WTC11 (cell line): ENCODE data around the gene POLG. TPM values are rescaled to one million over a fixed set of nuclear protein-coding genes. Genes with fewer than 3 reads are reported as not detected.

Source experiments
- ATAC-seq: fragments of 200-7000 bp; cut with Tn5 transposase; 2 replicates; pipeline ENCODE4 v1.10.0; 2021; ENCODE audit warnings: mild to moderate bottlenecking, moderate library complexity
- CTCF ChIA-PET: fragments of 300-600 bp; sonication (Branson Sonifier 250); formaldehyde crosslinking; loops from one replicate; lab custom pipeline; 2021; ENCODE audit warnings: antibody characterized with exemption; lab: Charles Lee
- POLR2A ChIA-PET: fragments of 350-600 bp; sonication (Branson Sonifier 250); formaldehyde crosslinking; loops from one replicate; lab custom pipeline; 2021; ENCODE audit warnings: antibody characterized with exemption; lab: Charles Lee
- DNase-seq: peaks from one replicate; pipeline ENCODE4 v3.0.0; 2021; ENCODE audit warnings: low spot score
- H3K27ac Mint-ChIP-seq: 2 replicates; pipeline ENCODE4 v1.8.0; 2021; ENCODE audit warnings: mixed read lengths
- H3K27me3 Mint-ChIP-seq: 2 replicates; pipeline ENCODE4 v1.8.0; 2021; ENCODE audit warnings: low read depth, mild to moderate bottlenecking, moderate library complexity, mixed read lengths
- H3K36me3 Mint-ChIP-seq: 2 replicates; pipeline ENCODE4 v1.8.0; 2021; ENCODE audit warnings: mixed read lengths
- H3K4me1 Mint-ChIP-seq: 2 replicates; pipeline ENCODE4 v1.8.0; 2022; ENCODE audit warnings: mixed read lengths
- H3K4me3 Mint-ChIP-seq: 2 replicates; pipeline ENCODE4 v1.8.0; 2021; ENCODE audit warnings: mild to moderate bottlenecking, moderate library complexity, mixed read lengths
- H3K9me3 Mint-ChIP-seq: 2 replicates; pipeline ENCODE4 v1.8.0; 2021; ENCODE audit warnings: mixed read lengths
- CTCF ChIP-seq: fragments of 200-600 bp; IDR thresholded peaks from 2 replicates; pipeline ENCODE4 v1.8.0; 2022; ENCODE audit warnings: antibody characterized with exemption
- GABPB1 ChIP-seq: sonication (generic); formaldehyde crosslinking; IDR thresholded peaks from 2 replicates; pipeline ENCODE4 v1.8.1; 2023; ENCODE audit warnings: mild to moderate bottlenecking, missing genetic modification reagents
- NFATC4 ChIP-seq: fragments of 250-450 bp; sonication (Bioruptor Pico); IDR thresholded peaks from 2 replicates; pipeline ENCODE4 v1.9.0; 2021; ENCODE audit warnings: mild to moderate bottlenecking
- NR3C1 ChIP-seq: sonication (generic); formaldehyde crosslinking; conservative IDR thresholded peaks from 2 replicates; pipeline ENCODE4 v1.8.1; 2023; ENCODE audit warnings: low read depth, mild to moderate bottlenecking, missing genetic modification reagents
- OVOL2 ChIP-seq: fragments of 250-450 bp; sonication (Bioruptor Pico); IDR thresholded peaks from 2 replicates; pipeline ENCODE4 v1.9.0; 2021; ENCODE audit warnings: mild to moderate bottlenecking, borderline replicate concordance
- RORB ChIP-seq: fragments of 250-450 bp; sonication (Bioruptor Pico); IDR thresholded peaks from 2 replicates; pipeline ENCODE4 v1.9.0; 2021; ENCODE audit warnings: mild to moderate bottlenecking
- TEAD1 ChIP-seq: sonication (generic); formaldehyde crosslinking; IDR thresholded peaks from 2 replicates; pipeline ENCODE4 v1.8.0; 2022; ENCODE audit warnings: mild to moderate bottlenecking, missing genetic modification reagents
- TEAD4 ChIP-seq: sonication (generic); formaldehyde crosslinking; IDR thresholded peaks from 2 replicates; pipeline ENCODE4 v1.8.0; 2022; ENCODE audit warnings: mild to moderate bottlenecking, missing genetic modification reagents
- ZNF138 ChIP-seq: sonication (generic); formaldehyde crosslinking; conservative IDR thresholded peaks from 2 replicates; pipeline ENCODE4 v1.8.1; 2022; ENCODE audit warnings: mild to moderate bottlenecking, moderate library complexity, missing genetic modification reagents
- ZNF396 ChIP-seq: fragments of 250-450 bp; sonication (Bioruptor Pico); IDR thresholded peaks from 2 replicates; pipeline ENCODE4 v1.8.0; 2021; ENCODE audit warnings: mild to moderate bottlenecking, moderate library complexity, borderline replicate concordance
- total RNA-seq: library from RNA; stranded (reverse); gene quantifications from 3 replicates; pipeline ENCODE4 v1.2.3, GENCODE V29; 2021
- TF ChIP-seq, protein P1 (sequence below): sonication (generic); formaldehyde crosslinking; IDR thresholded peaks from 2 replicates; pipeline ENCODE4 v1.8.0; 2022; ENCODE audit warnings: mild to moderate bottlenecking, missing genetic modification reagents
- TF ChIP-seq, protein P2 (sequence below): fragments of 250-450 bp; sonication (Bioruptor Pico); IDR thresholded peaks from 2 replicates; pipeline ENCODE4 v2.1.2; 2022; ENCODE audit warnings: mild to moderate bottlenecking, moderate library complexity
- TF ChIP-seq, protein P3 (sequence below): sonication (generic); formaldehyde crosslinking; IDR thresholded peaks from 2 replicates; pipeline ENCODE4 v1.8.0; 2023; ENCODE audit warnings: mild to moderate bottlenecking, missing genetic modification reagents
- TF ChIP-seq, protein P4 (sequence below): fragments of 250-450 bp; sonication (Bioruptor Pico); conservative IDR thresholded peaks from 2 replicates; pipeline ENCODE4 v1.9.0; 2021; ENCODE audit warnings: mild to moderate bottlenecking
- TF ChIP-seq, protein P5 (sequence below): sonication (generic); formaldehyde crosslinking; IDR thresholded peaks from 2 replicates; pipeline ENCODE4 v1.8.0; 2022; ENCODE audit warnings: mild to moderate bottlenecking, missing genetic modification reagents
- TF ChIP-seq, protein P6 (sequence below): sonication (generic); formaldehyde crosslinking; IDR thresholded peaks from 2 replicates; pipeline ENCODE4 v1.8.1; 2023; ENCODE audit warnings: mild to moderate bottlenecking, missing genetic modification reagents, moderate library complexity
- TF ChIP-seq, protein P7 (sequence below): sonication (generic); formaldehyde crosslinking; IDR thresholded peaks from 2 replicates; pipeline ENCODE4 v1.8.0; 2022; ENCODE audit warnings: missing genetic modification reagents

The POLG gene
- total RNA-seq, 1 experiment from 2014 or later = 76.2 TPM

GRCh38 chr15:89315375-89315929 lies 19.2 kb downstream of the POLG start (continued):
- TF ChIP-seq, protein P1, sequence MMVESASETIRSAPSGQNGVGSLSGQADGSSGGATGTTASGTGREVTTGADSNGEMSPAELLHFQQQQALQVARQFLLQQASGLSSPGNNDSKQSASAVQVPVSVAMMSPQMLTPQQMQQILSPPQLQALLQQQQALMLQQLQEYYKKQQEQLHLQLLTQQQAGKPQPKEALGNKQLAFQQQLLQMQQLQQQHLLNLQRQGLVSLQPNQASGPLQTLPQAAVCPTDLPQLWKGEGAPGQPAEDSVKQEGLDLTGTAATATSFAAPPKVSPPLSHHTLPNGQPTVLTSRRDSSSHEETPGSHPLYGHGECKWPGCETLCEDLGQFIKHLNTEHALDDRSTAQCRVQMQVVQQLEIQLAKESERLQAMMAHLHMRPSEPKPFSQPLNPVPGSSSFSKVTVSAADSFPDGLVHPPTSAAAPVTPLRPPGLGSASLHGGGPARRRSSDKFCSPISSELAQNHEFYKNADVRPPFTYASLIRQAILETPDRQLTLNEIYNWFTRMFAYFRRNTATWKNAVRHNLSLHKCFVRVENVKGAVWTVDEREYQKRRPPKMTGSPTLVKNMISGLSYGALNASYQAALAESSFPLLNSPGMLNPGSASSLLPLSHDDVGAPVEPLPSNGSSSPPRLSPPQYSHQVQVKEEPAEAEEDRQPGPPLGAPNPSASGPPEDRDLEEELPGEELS (CRISPR knock-in tag) = no peak
- no peak for TF ChIP-seq OVOL2

GRCh38 chr15:89309993-89310392 lies 24.6 kb downstream of the POLG start:
- Mint-ChIP-seq H3K27ac (no peak overlapping the region), H3K4me1 (no peaks in the 10 kb centered on the region), H3K36me3 (peaks cover 70% of the 10 kb centered on the region), H3K9me3 (no peaks in the 10 kb centered on the region), H3K4me3 (no peak overlapping the region), H3K27me3 (no peaks in the 10 kb centered on the region; the same call in 1 of the 2 replicates)
- ATAC-seq (no peak), DNase-seq (no peak)
- TF ChIP-seq, protein P2, sequence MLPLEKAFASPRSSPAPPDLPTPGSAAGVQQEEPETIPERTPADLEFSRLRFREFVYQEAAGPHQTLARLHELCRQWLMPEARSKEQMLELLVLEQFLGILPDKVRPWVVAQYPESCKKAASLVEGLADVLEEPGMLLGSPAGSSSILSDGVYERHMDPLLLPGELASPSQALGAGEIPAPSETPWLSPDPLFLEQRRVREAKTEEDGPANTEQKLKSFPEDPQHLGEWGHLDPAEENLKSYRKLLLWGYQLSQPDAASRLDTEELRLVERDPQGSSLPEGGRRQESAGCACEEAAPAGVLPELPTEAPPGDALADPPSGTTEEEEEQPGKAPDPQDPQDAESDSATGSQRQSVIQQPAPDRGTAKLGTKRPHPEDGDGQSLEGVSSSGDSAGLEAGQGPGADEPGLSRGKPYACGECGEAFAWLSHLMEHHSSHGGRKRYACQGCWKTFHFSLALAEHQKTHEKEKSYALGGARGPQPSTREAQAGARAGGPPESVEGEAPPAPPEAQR = no peak
- TF ChIP-seq ZNF396 (CRISPR knock-in tag) (no peak), CTCF (no peak), NFATC4 (no peak), RORB (CRISPR knock-in tag) (no peak)
- TF ChIP-seq, protein P3, sequence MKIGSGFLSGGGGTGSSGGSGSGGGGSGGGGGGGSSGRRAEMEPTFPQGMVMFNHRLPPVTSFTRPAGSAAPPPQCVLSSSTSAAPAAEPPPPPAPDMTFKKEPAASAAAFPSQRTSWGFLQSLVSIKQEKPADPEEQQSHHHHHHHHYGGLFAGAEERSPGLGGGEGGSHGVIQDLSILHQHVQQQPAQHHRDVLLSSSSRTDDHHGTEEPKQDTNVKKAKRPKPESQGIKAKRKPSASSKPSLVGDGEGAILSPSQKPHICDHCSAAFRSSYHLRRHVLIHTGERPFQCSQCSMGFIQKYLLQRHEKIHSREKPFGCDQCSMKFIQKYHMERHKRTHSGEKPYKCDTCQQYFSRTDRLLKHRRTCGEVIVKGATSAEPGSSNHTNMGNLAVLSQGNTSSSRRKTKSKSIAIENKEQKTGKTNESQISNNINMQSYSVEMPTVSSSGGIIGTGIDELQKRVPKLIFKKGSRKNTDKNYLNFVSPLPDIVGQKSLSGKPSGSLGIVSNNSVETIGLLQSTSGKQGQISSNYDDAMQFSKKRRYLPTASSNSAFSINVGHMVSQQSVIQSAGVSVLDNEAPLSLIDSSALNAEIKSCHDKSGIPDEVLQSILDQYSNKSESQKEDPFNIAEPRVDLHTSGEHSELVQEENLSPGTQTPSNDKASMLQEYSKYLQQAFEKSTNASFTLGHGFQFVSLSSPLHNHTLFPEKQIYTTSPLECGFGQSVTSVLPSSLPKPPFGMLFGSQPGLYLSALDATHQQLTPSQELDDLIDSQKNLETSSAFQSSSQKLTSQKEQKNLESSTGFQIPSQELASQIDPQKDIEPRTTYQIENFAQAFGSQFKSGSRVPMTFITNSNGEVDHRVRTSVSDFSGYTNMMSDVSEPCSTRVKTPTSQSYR (CRISPR knock-in tag) = no peak
- POLR2A ChIA-PET = no interaction called here
- CTCF ChIA-PET = interaction anchor here (2.5 kb wide), 1 partner anchor 103 kb away, joined by 5 read pairs; no protein-coding TSS in a partner anchor

DNA sequence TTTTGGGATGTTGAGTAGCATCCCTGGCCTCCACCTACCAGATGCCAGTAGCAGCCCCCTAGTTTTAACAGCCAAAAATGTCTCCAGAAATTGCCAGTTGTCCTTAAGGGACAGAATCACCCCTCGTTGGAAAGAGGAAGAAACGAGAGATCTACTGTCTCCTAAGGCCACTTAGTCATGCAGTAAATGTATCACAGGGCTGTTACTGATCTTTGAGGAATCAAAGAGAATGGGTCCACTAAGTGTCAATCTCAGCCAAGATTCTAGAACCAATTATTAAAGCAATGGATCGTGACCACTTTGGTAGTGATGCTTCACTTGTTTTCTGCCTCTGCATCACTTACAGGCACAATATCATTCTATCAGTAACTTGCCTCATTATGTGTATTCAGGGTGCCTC lies 26.4 kb downstream of the POLG start:
- no peak overlapping the region for H3K4me3 Mint-ChIP-seq
- no peaks in the 10 kb centered on the region for H3K4me1 Mint-ChIP-seq
- ChIA-PET POLR2A (no interaction called here), CTCF (no interaction called here)
- peaks cover 71% of the 10 kb centered on the region for H3K36me3 Mint-ChIP-seq
- ATAC-seq (no peak), DNase-seq (no peak)
- no peak overlapping the region for H3K27ac Mint-ChIP-seq
- H3K9me3 Mint-ChIP-seq = no peaks in the 10 kb centered on the region
- H3K27me3 Mint-ChIP-seq = no peaks in the 10 kb centered on the region; the same call in 1 of the 2 replicates
- no peak for TF ChIP-seq OVOL2
- no peak for TF ChIP-seq TEAD1 (CRISPR knock-in tag)
- TF ChIP-seq TEAD4 (CRISPR knock-in tag) = no peak
- TF ChIP-seq, protein P4, sequence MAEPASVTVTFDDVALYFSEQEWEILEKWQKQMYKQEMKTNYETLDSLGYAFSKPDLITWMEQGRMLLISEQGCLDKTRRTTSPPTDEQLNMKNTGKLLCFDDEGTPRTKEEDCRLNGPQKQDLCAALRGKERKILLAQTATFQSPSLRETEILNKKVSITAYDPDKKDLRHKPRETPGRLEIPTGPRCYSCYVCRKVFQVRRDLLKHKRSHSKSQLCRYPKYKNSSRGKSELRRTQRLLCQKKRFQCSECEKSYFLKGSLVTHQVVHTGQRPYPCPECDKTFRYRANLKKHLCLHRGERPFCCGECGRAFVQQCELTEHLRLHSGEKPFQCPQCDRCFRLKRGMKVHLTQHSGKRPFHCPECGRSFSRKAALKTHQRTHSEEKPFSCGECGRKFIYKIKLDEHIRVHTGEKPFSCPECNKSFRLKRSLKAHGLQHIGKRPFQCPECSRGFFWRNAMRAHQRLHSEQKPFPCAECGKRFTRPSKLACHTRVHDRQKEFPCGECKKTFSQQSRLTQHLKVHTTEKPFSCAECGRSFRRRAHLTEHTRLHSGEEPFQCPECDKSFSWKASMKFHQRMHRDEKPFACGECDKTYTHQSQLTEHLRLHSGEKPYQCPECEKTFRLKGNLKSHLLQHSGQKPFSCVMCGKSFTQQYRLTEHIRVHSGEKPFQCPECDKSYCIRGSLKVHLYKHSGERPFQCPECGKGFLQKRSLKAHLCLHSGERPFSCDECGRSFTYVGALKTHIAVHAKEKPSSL (CRISPR knock-in tag) = no peak
- TF ChIP-seq ZNF396 (CRISPR knock-in tag) = no peak
- no peak for TF ChIP-seq NR3C1 (CRISPR knock-in tag)
- TF ChIP-seq, protein P5, sequence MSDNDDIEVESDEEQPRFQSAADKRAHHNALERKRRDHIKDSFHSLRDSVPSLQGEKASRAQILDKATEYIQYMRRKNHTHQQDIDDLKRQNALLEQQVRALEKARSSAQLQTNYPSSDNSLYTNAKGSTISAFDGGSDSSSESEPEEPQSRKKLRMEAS = no peak
- TF ChIP-seq, protein P6, sequence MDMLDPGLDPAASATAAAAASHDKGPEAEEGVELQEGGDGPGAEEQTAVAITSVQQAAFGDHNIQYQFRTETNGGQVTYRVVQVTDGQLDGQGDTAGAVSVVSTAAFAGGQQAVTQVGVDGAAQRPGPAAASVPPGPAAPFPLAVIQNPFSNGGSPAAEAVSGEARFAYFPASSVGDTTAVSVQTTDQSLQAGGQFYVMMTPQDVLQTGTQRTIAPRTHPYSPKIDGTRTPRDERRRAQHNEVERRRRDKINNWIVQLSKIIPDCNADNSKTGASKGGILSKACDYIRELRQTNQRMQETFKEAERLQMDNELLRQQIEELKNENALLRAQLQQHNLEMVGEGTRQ (CRISPR knock-in tag) = no peak
- TF ChIP-seq ZNF138 (CRISPR knock-in tag) = no peak
- TF ChIP-seq GABPB1 (CRISPR knock-in tag) = no peak
- TF ChIP-seq, protein P7, sequence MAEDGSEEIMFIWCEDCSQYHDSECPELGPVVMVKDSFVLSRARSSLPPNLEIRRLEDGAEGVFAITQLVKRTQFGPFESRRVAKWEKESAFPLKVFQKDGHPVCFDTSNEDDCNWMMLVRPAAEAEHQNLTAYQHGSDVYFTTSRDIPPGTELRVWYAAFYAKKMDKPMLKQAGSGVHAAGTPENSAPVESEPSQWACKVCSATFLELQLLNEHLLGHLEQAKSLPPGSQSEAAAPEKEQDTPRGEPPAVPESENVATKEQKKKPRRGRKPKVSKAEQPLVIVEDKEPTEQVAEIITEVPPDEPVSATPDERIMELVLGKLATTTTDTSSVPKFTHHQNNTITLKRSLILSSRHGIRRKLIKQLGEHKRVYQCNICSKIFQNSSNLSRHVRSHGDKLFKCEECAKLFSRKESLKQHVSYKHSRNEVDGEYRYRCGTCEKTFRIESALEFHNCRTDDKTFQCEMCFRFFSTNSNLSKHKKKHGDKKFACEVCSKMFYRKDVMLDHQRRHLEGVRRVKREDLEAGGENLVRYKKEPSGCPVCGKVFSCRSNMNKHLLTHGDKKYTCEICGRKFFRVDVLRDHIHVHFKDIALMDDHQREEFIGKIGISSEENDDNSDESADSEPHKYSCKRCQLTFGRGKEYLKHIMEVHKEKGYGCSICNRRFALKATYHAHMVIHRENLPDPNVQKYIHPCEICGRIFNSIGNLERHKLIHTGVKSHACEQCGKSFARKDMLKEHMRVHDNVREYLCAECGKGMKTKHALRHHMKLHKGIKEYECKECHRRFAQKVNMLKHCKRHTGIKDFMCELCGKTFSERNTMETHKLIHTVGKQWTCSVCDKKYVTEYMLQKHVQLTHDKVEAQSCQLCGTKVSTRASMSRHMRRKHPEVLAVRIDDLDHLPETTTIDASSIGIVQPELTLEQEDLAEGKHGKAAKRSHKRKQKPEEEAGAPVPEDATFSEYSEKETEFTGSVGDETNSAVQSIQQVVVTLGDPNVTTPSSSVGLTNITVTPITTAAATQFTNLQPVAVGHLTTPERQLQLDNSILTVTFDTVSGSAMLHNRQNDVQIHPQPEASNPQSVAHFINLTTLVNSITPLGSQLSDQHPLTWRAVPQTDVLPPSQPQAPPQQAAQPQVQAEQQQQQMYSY = no peak
